ENCODE results near the gene IRF5. TPM values are rescaled to one million over a fixed set of nuclear protein-coding genes. Genes with fewer than 3 reads are reported as not detected.
"Not testable (repeated sequence)": the region's sequence is repeated elsewhere in the genome, so short reads cannot be mapped to it uniquely, and the experiment has no call there.

Gene IRF5
- total RNA-seq, 2 donors from 2014 or later = 2.7 to 4.4 TPM

DNA sequence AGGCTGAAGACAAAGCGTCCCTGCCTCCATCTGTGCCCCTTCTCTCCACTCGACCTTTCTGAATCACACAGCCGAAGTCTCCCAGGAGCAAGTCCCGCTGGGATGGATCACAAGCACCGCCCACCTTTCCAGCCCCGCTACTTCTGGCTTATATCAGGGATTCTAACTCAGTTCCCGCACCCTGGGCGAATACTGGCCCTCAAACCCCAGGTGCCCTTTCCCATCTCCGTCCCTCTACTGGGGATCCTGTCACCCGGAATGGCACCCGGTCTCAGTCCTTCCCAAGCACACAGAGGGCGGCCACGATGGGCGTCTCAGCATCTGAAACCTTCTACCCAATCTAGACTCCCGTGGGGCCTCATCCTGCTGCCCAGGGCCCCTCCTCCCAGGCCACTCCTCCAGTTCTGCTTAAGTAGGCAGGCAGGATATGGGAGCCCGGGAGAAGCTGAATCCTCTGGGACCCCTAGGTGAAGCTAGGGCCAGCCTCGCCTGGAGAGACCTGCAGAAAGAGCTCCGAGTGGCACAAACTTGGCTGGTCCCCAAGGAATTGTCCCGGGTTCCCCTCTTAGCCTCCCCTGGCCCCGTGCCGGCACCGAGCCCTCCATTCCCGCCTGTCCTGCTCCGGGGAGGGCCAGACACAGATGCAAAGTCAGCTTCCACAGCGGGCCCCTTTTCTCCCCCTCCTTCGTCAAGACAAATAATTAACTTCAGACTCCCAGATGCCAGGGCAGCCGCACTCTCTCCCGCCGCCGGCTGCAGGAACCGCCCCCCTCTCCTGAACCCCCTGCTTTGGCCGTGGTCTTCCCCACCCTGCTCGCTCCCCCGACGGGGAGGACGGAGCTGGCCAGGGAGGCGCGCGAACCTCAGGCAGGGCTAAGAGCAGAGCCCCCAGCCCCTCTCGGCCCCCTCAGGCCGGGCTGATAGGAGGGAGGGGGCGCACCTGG, 27.8 kb upstream of the IRF5 start:
- DNase-seq (ENCODE audit: low spot score) = no peak

DNA sequence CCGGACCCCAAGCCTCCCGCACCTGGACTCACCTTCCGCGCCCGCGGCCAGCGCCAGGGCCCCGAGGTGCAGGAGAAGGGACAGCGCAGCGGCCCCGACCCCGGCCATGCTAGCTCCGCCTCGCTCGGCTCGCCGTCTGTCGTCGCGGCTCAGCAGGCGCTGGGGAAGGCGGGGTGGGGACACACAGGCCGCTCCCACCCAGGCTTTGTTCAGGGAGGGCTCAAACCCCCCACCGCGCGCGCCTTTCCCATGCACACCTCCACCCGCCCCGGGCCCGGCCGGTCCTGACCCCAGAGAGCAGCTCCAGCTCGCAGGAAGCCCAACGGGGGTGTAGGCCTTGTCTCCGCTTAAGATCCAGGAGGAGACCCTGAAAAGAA, 27.2 kb upstream of the IRF5 start, which contains the start of gene KCP:
Gene KCP, minus strand, starts transcription at position 141 of the 377 bp plus-strand sequence. Its CDS starts 33 bp downstream, at position 108.
- Histone ChIP-seq H3K9me3 (no peaks in the 10 kb centered on the region), H3K27me3 (peaks cover 10 to 12% of the 10 kb centered on the region in 2 donors), H3K4me3 (peak within 1 kb of the TSS; percentile 5 to 37), H3K36me3 (no peaks in the 10 kb centered on the region), H3K27ac (no peak within 1 kb of the TSS), H3K4me1 (peaks cover 0 to 25% of the 10 kb centered on the region in 2 donors)
- no peak for DNase-seq (ENCODE audit: low spot score)
- TF ChIP-seq, protein P1, sequence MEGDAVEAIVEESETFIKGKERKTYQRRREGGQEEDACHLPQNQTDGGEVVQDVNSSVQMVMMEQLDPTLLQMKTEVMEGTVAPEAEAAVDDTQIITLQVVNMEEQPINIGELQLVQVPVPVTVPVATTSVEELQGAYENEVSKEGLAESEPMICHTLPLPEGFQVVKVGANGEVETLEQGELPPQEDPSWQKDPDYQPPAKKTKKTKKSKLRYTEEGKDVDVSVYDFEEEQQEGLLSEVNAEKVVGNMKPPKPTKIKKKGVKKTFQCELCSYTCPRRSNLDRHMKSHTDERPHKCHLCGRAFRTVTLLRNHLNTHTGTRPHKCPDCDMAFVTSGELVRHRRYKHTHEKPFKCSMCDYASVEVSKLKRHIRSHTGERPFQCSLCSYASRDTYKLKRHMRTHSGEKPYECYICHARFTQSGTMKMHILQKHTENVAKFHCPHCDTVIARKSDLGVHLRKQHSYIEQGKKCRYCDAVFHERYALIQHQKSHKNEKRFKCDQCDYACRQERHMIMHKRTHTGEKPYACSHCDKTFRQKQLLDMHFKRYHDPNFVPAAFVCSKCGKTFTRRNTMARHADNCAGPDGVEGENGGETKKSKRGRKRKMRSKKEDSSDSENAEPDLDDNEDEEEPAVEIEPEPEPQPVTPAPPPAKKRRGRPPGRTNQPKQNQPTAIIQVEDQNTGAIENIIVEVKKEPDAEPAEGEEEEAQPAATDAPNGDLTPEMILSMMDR (IDR thresholded peaks at IDR 0.05) = no peak

More for the DNA sequence above, 27.8 kb upstream of the IRF5 start:
- Histone ChIP-seq H3K27me3 (peaks cover 6 to 12% of the 10 kb centered on the region in 2 donors), H3K4me3 (peak overlapping the region; percentile 5 to 37), H3K27ac (no peak overlapping the region), H3K9me3 (no peaks in the 10 kb centered on the region), H3K4me1 (peaks cover 0 to 18% of the 10 kb centered on the region in 2 donors), H3K36me3 (no peaks in the 10 kb centered on the region)
- TF ChIP-seq, protein P1 (IDR thresholded peaks at IDR 0.05) = no peak

DNA sequence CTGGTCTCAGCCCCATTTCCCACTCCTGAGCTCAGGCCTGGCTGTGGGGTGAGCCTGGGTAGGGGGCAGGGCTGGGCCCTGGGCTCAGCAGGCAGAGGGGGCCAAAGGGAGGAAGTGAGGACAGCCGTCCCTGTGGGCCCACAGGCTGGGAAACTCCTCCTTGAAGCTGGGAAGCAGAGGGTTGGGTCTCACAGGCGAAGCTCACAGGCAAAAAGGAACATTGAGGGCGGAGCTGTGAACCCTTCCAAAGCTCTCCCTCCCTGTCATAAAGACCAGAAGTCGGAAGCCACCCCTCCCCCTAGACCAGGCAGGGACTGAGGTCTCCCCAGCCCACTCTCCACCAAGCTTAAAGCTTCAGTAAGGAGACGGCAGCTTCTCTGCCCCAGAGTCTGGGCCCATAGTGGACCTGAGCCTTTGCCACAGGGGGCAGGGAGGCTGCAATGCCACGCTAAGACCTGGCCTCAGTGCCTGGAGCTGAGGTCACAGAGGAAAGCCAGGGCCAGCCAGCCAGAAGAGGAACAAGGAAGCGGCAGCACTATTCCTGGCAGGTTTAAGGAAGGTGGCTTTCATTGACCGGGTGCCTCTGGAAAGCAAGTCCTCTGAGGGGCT, 26.2 kb upstream of the IRF5 start:
- H3K4me3 ChIP-seq = no peak overlapping the region
- TF ChIP-seq, protein P1 (IDR thresholded peaks at IDR 0.05) = no peak
- H3K4me1 ChIP-seq = peaks cover 0 to 33% of the 10 kb centered on the region in 2 donors
- no peaks in the 10 kb centered on the region for H3K36me3 ChIP-seq
- DNase-seq (ENCODE audit: low spot score) = no peak
- H3K27ac ChIP-seq = no peak overlapping the region
- peaks cover 17 to 21% of the 10 kb centered on the region in 2 donors for H3K27me3 ChIP-seq
- H3K9me3 ChIP-seq = no peaks in the 10 kb centered on the region

DNA sequence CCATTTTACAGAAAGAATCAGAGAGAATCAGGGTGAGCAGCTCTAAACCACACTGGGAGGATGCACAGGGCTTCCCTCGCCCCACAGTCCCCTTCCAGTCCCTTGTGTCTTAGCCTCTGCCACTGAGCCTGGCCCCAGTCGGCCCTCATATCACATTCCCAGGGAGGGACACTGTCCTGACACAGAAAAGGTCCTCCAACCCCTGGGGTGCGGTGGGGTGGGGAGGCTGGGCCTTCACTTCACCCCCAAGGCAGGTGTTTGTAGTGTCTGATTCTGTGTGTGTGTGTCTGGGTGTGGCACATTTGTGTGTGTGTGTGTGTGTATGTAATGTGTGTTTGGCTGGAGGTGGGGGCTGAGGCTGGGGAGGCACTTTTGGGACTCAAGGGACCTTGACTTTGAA, 25.4 kb upstream of the IRF5 start:
- DNase-seq (ENCODE audit: low spot score) = no peak
- Histone ChIP-seq H3K36me3 (no peaks in the 10 kb centered on the region), H3K4me3 (no peak overlapping the region), H3K27me3 (peaks cover 17 to 21% of the 10 kb centered on the region in 2 donors), H3K27ac (no peak overlapping the region), H3K9me3 (no peaks in the 10 kb centered on the region), H3K4me1 (peaks cover 0 to 33% of the 10 kb centered on the region in 2 donors)
- TF ChIP-seq, protein P1 (IDR thresholded peaks at IDR 0.05) = no peak

DNA sequence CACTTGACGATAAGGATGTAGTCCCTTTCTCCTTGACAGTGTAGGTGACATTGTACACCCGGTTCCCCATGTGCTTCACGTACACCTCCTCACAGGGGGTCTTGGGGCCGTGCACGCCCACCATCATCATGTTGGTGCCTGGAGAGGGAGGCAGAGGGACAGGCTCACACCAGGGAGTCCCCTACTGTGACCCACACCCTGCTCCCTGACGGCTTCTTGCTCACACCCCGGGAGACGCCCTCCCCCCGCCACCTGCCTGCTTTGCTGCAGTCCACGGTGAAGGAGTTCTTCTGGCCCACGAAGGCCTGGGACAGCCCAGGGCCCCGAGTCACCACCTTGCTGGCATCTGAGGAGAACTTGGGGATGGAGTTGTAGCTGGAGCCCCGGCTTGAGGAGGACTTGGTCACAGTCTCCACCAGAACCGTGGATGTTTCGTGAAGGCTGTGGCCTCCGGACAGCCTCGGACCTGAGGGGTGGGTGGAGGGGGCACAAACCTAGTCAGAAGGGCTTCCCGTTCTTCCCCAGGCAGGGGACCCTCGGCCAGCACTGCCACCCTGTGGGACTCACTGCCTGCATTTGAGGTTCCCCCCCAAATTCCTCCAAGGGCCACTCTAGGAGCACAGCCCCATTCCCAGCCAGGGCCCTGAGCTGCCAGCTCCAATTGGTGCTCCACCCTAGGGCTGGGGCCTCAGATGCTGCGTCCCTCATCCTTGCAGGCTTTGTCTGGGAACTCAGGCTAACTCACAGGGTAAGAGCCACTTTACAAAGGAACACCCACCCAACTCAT, 24.8 kb upstream of the IRF5 start:
- H3K4me3 ChIP-seq; DNase-seq (ENCODE audit: low spot score); H3K9me3 ChIP-seq; H3K27ac ChIP-seq; H3K36me3 ChIP-seq: not testable (repeated sequence)
- peaks cover 0 to 33% of the 10 kb centered on the region in 2 donors for H3K4me1 ChIP-seq
- H3K27me3 ChIP-seq = peaks cover 17 to 21% of the 10 kb centered on the region in 2 donors
